ENCODE results near the gene SLC28A1. TPM values are rescaled to one million over a fixed set of nuclear protein-coding genes. Genes with fewer than 3 reads are reported as not detected.

SLC28A1 gene
- total RNA-seq, 1 experiment from 2014 or later: not detected

DNA sequence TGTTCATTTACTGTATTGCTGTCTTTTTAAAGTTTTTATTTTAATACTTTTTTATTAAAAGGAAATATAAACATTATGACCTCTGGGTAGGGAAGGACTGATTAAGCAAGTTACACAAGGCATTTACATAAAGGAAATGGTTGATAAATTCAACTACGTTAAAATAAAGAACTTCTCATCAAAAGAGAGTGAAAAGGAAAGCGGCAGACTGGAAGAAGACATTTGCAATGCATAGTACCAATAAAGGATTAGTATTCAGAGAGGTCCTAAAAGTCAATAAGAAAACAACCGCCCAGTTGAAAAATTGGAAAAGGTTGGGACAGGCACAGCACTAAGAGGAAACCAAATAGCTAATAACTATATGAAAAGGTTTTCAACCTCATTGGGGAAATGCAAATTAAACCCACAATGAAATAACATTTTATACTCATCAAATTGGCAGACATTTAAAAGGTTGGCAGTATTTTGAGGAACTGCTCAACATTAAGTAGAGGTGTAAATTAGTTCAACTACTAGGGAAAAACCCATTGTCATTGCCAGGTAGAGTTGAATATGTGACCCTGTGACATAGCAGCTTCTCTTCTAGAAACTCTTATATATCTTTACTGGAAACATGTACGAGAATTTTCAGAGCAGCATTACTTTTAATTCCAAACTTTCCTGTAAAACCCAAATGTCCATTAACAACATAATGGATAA, 106.7 kb downstream of the SLC28A1 start:
- TSS peak; percentile 6 for BruUV-seq (replicated peaks)
- CTCF ChIA-PET: no interaction called here
- H3K27me3 ChIP-seq (ENCODE audit: control insufficient read depth, insufficient read depth, low read length): no peaks in the 10 kb centered on the region
- no peak overlapping the region for H3K4me3 ChIP-seq (ENCODE audit: low read depth in 2 of 2, low read length in 2 of 2)
- TF ChIP-seq, protein P1, sequence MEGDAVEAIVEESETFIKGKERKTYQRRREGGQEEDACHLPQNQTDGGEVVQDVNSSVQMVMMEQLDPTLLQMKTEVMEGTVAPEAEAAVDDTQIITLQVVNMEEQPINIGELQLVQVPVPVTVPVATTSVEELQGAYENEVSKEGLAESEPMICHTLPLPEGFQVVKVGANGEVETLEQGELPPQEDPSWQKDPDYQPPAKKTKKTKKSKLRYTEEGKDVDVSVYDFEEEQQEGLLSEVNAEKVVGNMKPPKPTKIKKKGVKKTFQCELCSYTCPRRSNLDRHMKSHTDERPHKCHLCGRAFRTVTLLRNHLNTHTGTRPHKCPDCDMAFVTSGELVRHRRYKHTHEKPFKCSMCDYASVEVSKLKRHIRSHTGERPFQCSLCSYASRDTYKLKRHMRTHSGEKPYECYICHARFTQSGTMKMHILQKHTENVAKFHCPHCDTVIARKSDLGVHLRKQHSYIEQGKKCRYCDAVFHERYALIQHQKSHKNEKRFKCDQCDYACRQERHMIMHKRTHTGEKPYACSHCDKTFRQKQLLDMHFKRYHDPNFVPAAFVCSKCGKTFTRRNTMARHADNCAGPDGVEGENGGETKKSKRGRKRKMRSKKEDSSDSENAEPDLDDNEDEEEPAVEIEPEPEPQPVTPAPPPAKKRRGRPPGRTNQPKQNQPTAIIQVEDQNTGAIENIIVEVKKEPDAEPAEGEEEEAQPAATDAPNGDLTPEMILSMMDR (IDR thresholded peaks at IDR 0.05): no peak
- H3K27ac ChIP-seq (ENCODE audit: low read length): no peak overlapping the region
- POLR2A ChIA-PET: no interaction called here
- H3K9me3 ChIP-seq (ENCODE audit: control insufficient read depth, insufficient read depth, low read depth, low read length): no peaks in the 10 kb centered on the region
- intact Hi-C loops (cut with micrococcal nuclease; ENCODE audit: unreplicated experiment) (no loop called here), in situ Hi-C loops (cut with HindIII; ENCODE audit: low pct_unique_long_range_greater_than_20kb, low sequenced_read_pairs) (no loop called here)
- H3K4me1 ChIP-seq (ENCODE audit: control insufficient read depth, insufficient read depth, low read length): peaks cover 9% of the 10 kb centered on the region; the same call in 1 of the 2 replicates
- H3K36me3 ChIP-seq (ENCODE audit: control insufficient read depth, insufficient read depth, low read length): no peaks in the 10 kb centered on the region
- ATAC-seq (no peak), DNase-seq (ENCODE audit: low read depth, low spot score) (no peak)

DNA sequence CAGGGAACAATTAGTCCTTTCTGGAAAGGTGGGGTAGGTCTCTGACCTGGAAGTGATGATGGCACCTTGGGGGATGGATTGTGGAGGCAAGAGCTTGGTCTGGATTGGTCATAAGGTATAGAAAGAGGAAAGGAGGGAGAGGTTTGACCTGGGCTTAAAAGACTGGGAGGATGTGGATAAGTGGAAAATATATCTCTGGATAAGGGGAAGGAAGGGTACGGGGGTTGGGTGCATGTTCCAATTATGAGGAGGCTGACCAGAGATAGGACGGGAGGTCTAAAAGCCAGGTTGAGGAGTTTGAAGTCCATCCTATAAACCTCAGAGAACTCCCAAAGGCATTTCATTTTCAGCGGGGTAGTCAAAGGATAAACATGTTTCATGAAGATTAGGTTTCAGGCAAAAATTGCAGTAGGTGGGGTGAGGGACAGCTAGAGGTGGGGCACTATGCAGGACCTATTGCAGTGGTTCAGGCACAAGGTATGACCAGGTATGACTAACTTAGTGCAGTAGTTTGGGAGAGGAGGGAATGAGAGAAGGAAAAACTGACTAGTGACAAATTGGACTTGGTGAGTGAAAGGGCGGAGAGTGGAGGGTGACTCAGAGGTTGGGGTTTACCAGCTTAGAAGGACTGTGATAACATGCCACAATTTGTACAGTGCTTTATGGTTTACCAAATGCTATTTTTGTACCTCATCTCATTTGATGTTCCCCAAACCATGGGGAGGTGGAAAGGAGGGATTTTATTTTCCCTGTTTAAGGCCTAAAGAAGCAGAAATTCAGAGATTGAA, 107.9 kb downstream of the SLC28A1 start:
- no peak for TF ChIP-seq POLR2AphosphoS5 (IDR thresholded peaks at IDR 0.05; ENCODE audit: low read depth, low read length)
- TF ChIP-seq, protein P2, sequence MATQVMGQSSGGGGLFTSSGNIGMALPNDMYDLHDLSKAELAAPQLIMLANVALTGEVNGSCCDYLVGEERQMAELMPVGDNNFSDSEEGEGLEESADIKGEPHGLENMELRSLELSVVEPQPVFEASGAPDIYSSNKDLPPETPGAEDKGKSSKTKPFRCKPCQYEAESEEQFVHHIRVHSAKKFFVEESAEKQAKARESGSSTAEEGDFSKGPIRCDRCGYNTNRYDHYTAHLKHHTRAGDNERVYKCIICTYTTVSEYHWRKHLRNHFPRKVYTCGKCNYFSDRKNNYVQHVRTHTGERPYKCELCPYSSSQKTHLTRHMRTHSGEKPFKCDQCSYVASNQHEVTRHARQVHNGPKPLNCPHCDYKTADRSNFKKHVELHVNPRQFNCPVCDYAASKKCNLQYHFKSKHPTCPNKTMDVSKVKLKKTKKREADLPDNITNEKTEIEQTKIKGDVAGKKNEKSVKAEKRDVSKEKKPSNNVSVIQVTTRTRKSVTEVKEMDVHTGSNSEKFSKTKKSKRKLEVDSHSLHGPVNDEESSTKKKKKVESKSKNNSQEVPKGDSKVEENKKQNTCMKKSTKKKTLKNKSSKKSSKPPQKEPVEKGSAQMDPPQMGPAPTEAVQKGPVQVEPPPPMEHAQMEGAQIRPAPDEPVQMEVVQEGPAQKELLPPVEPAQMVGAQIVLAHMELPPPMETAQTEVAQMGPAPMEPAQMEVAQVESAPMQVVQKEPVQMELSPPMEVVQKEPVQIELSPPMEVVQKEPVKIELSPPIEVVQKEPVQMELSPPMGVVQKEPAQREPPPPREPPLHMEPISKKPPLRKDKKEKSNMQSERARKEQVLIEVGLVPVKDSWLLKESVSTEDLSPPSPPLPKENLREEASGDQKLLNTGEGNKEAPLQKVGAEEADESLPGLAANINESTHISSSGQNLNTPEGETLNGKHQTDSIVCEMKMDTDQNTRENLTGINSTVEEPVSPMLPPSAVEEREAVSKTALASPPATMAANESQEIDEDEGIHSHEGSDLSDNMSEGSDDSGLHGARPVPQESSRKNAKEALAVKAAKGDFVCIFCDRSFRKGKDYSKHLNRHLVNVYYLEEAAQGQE (IDR thresholded peaks at IDR 0.05; ENCODE audit: insufficient read depth in 1 of 2, low read depth in 2 of 2, low read length in 1 of 2): no peak
- TF ChIP-seq, protein P1 (IDR thresholded peaks at IDR 0.05): no peak
- no peak for TF ChIP-seq TCF7L2 (IDR thresholded peaks at IDR 0.05; ENCODE audit: low read depth, low read length)
- TF ChIP-seq SIN3A (IDR thresholded peaks at IDR 0.05; ENCODE audit: borderline replicate concordance, insufficient read depth, low read depth, low read length): no peak
- Histone ChIP-seq H3K4me3 (ENCODE audit: low read depth in 2 of 2, low read length in 2 of 2) (no peak overlapping the region), H3K9me3 (ENCODE audit: control insufficient read depth, insufficient read depth, low read depth, low read length) (no peaks in the 10 kb centered on the region), H3K27ac (ENCODE audit: low read length) (no peak overlapping the region), H3K4me1 (ENCODE audit: control insufficient read depth, insufficient read depth, low read length) (peaks cover 9% of the 10 kb centered on the region; the same call in 1 of the 2 replicates), H3K27me3 (ENCODE audit: control insufficient read depth, insufficient read depth, low read length) (no peaks in the 10 kb centered on the region), H3K36me3 (ENCODE audit: control insufficient read depth, insufficient read depth, low read length) (no peaks in the 10 kb centered on the region)
- DNase-seq (ENCODE audit: low read depth, low spot score) (peak; percentile 84), ATAC-seq (peak; percentile 93)
- ChIA-PET POLR2A (no interaction called here), CTCF (no interaction called here)
- intact Hi-C loops (cut with micrococcal nuclease; ENCODE audit: unreplicated experiment) (no loop called here), in situ Hi-C loops (cut with HindIII; ENCODE audit: low pct_unique_long_range_greater_than_20kb, low sequenced_read_pairs) (no loop called here)
- no TSS peak for BruUV-seq (replicated peaks)

Other genes starting within 250 kb of the SLC28A1 start
- 39.0 TPM for gene WDR73, start 230.4 kb upstream of the SLC28A1 start, total RNA-seq (2021; ENCODE audit: unreplicated experiment)
- 9.5 TPM for gene NMB, start 226.5 kb upstream of the SLC28A1 start, total RNA-seq (2021; ENCODE audit: unreplicated experiment)
- gene SEC11A, start 168.5 kb upstream of the SLC28A1 start, total RNA-seq (2021; ENCODE audit: unreplicated experiment): 164 TPM
- gene ZNF592, start 136.1 kb upstream of the SLC28A1 start, total RNA-seq (2021; ENCODE audit: unreplicated experiment): 34.2 TPM
- gene ALPK3, start 67.3 kb upstream of the SLC28A1 start, total RNA-seq (2021; ENCODE audit: unreplicated experiment): 1.0 TPM
- gene PDE8A, start 97.2 kb downstream of the SLC28A1 start, total RNA-seq (2021; ENCODE audit: unreplicated experiment): 40.0 TPM

Measured in Panc1 (cell line).